H1 (cell line): Measurements from ENCODE around the gene BCAR3. TPM values are rescaled to one million over a fixed set of nuclear protein-coding genes. Genes with fewer than 3 reads are reported as not detected.

ENCODE experiments used
- CTCF ChIA-PET: fragments of 300-600 bp; sonication (Branson Sonifier 250); formaldehyde crosslinking; loops from one replicate; lab custom pipeline; 2021; ENCODE audit not compliant: partially characterized antibody; lab: Charles Lee
- POLR2A ChIA-PET: fragments of 300-600 bp; sonication (Branson Sonifier 250); formaldehyde crosslinking; loops from one replicate; lab custom pipeline; 2021; ENCODE audit warnings: inconsistent platforms; ENCODE audit not compliant: partially characterized antibody; lab: Charles Lee
- DNase-seq, 2 experiments: peaks; one replicate each; pipeline versions ENCODE4 v3.0.0 to v3.0.0-alpha.2; 2010 to 2022; ENCODE audit warnings: low spot score in 2 of 2, low read depth in 1 of 2, mixed read lengths in 1 of 2
- FAIRE-seq: peaks from 2 replicates; lab custom pipeline; 2011; peaks lifted over from hg19 to GRCh38; lab: Jason Lieb, UNC
- H2AFZ ChIP-seq: 2 replicates; pipeline ENCODE4 v1.8.1; 2012; ENCODE audit warnings: low read length, inconsistent platforms
- H2AK5ac ChIP-seq: 2 replicates; pipeline ENCODE4 v1.6.1; 2013; ENCODE audit warnings: low read depth, low read length
- H2BK120ac ChIP-seq: replicated peaks from 2 replicates; pipeline ENCODE3; 2013; ENCODE audit warnings: low read depth, low read length, inconsistent platforms
- H2BK12ac ChIP-seq: 2 replicates; pipeline ENCODE4 v1.6.1; 2013; ENCODE audit warnings: low read depth, low read length
- H2BK15ac ChIP-seq: 2 replicates; pipeline ENCODE4 v1.6.1; 2013; ENCODE audit warnings: low read length
- H2BK20ac ChIP-seq: 2 replicates; pipeline ENCODE4 v1.6.1; 2013; ENCODE audit warnings: low read length
- H2BK5ac ChIP-seq: 2 replicates; pipeline ENCODE4 v1.6.1; 2013; ENCODE audit warnings: low read depth, low read length
- H3K14ac ChIP-seq: 2 replicates; pipeline ENCODE4 v1.6.1; 2013; ENCODE audit warnings: inconsistent platforms; ENCODE audit not compliant: insufficient read length
- H3K18ac ChIP-seq: 2 replicates; pipeline ENCODE4 v1.6.1; 2013; ENCODE audit warnings: low read length; ENCODE audit errors: extremely low read depth
- H3K23ac ChIP-seq: 2 replicates; pipeline ENCODE4 v1.6.1; 2013; ENCODE audit warnings: inconsistent platforms; ENCODE audit not compliant: insufficient read length
- H3K23me2 ChIP-seq: 2 replicates; pipeline ENCODE4 v1.6.1; 2013; ENCODE audit warnings: low read depth, low read length
- H3K27ac ChIP-seq: 2 replicates; pipeline ENCODE4 v1.6.1; 2011; ENCODE audit warnings: low read depth, low read length, inconsistent platforms
- H3K27me3 ChIP-seq, 4 experiments: replicated peaks in 1 of 4; 1 replicate in 1 of 4; 2 replicates in 3 of 4; pipeline versions ENCODE4 v1.6.1 to v1.8.1; 2011 to 2013; ENCODE audit warnings: low read length in 3 of 4, mild to moderate bottlenecking in 3 of 4, inconsistent platforms in 2 of 4, mixed read lengths in 2 of 4, moderate library complexity in 1 of 4; ENCODE audit not compliant: control insufficient read depth in 3 of 4, insufficient read depth in 3 of 4; ENCODE audit errors: extremely low read depth in 1 of 4
- H3K36me3 ChIP-seq, 4 experiments: 2 replicates each; pipeline versions ENCODE4 v1.6.1 to v1.8.1; 2011 to 2013; ENCODE audit warnings: mild to moderate bottlenecking in 4 of 4, low read length in 3 of 4, moderate library complexity in 2 of 4, control low read depth in 1 of 4, inconsistent platforms in 1 of 4; ENCODE audit not compliant: insufficient read depth in 4 of 4, control insufficient read depth in 2 of 4
- H3K4ac ChIP-seq: replicated peaks from 2 replicates; pipeline ENCODE3; 2013; ENCODE audit warnings: low read length, low read depth, mixed read lengths, inconsistent platforms; ENCODE audit not compliant: insufficient read length
- H3K4me1 ChIP-seq, 4 experiments: replicated peaks in 1 of 4; 1 replicate in 1 of 4; 2 replicates in 3 of 4; pipeline versions ENCODE4 v1.6.1 to v1.8.1; 2011 to 2013; ENCODE audit warnings: low read length in 3 of 4, inconsistent platforms in 2 of 4, mixed read lengths in 1 of 4; ENCODE audit not compliant: insufficient read depth in 4 of 4, control insufficient read depth in 3 of 4
- H3K4me2 ChIP-seq, 2 experiments: 2 replicates each; pipeline versions ENCODE4 v1.6.1 to v1.8.1; 2011 to 2013; ENCODE audit warnings: low read depth in 2 of 2, low read length in 2 of 2, control low read depth in 1 of 2, inconsistent platforms in 1 of 2, mild to moderate bottlenecking in 1 of 2; ENCODE audit not compliant: insufficient read depth in 1 of 2
- H3K4me3 ChIP-seq, 4 experiments: fragments of 200-600, 300-600 bp in 1 of 4; sonication (generic), shearing (Covaris generic), sonication (Bioruptor Twin) in 1 of 4; 2 replicates each; pipeline versions ENCODE4 v1.5.1 to v1.8.1; 2011 to 2016; ENCODE audit warnings: low read length in 4 of 4, low read depth in 3 of 4, control low read depth in 2 of 4, inconsistent platforms in 2 of 4, mild to moderate bottlenecking in 2 of 4, mixed read lengths in 1 of 4, moderate library complexity in 1 of 4; ENCODE audit not compliant: insufficient read depth in 2 of 4; ENCODE audit errors: extremely low read depth in 1 of 4
- H3K56ac ChIP-seq: replicated peaks from 2 replicates; pipeline ENCODE3; 2013; ENCODE audit warnings: low read depth, mild to moderate bottlenecking, mixed read lengths, low read length, inconsistent platforms; ENCODE audit not compliant: insufficient read length
- H3K79me1 ChIP-seq: 2 replicates; pipeline ENCODE4 v1.6.1; 2013; ENCODE audit warnings: low read depth, low read length, control low read depth
- H3K79me2 ChIP-seq, 2 experiments: 2 replicates each; pipeline versions ENCODE4 v1.6.1 to v1.8.1; 2012 to 2013; ENCODE audit warnings: low read length in 2 of 2, mild to moderate bottlenecking in 2 of 2, inconsistent platforms in 1 of 2; ENCODE audit not compliant: insufficient read depth in 2 of 2, control insufficient read depth in 1 of 2
- H3K9ac ChIP-seq, 4 experiments: replicated peaks in 1 of 4; 1 replicate in 1 of 4; 2 replicates in 3 of 4; pipeline versions ENCODE4 v1.6.1 to v1.8.1; 2011 to 2013; ENCODE audit warnings: low read depth in 3 of 4, low read length in 3 of 4, control low read depth in 2 of 4, mild to moderate bottlenecking in 2 of 4, moderate library complexity in 2 of 4, inconsistent platforms in 1 of 4; ENCODE audit errors: extremely low read depth in 1 of 4
- H3K9me3 ChIP-seq, 2 experiments: 2 replicates each; pipeline versions ENCODE4 v1.6.1 to v1.8.1; 2012 to 2013; ENCODE audit warnings: mild to moderate bottlenecking in 2 of 2, moderate library complexity in 2 of 2, control low read depth in 1 of 2, inconsistent platforms in 1 of 2, low read depth in 1 of 2, low read length in 1 of 2, mixed read lengths in 1 of 2; ENCODE audit not compliant: insufficient read depth in 2 of 2
- H4K20me1 ChIP-seq, 2 experiments: replicated peaks in 1 of 2; 2 replicates each; pipeline versions ENCODE3 to v1.8.1; 2011 to 2013; ENCODE audit warnings: inconsistent platforms in 2 of 2, low read length in 2 of 2, mild to moderate bottlenecking in 1 of 2; ENCODE audit not compliant: insufficient read depth in 2 of 2, control insufficient read depth in 1 of 2
- H4K5ac ChIP-seq: 2 replicates; pipeline ENCODE4 v1.6.1; 2013; ENCODE audit warnings: low read length, low read depth, mixed read lengths, inconsistent platforms; ENCODE audit not compliant: insufficient read length
- H4K8ac ChIP-seq: 2 replicates; pipeline ENCODE4 v1.8.0; 2013; ENCODE audit warnings: mild to moderate bottlenecking, moderate library complexity, low read length, inconsistent platforms; ENCODE audit not compliant: insufficient read depth; ENCODE audit errors: extremely low read depth
- H4K91ac ChIP-seq: replicated peaks from 2 replicates; pipeline ENCODE3; 2013; ENCODE audit warnings: low read length, mixed read lengths, inconsistent platforms; ENCODE audit not compliant: insufficient read length
- ATF2 ChIP-seq: IDR thresholded peaks from 2 replicates; pipeline ENCODE4 v1.6.1; 2012; ENCODE audit warnings: low read length, inconsistent platforms
- CBX5 ChIP-seq: fragments of 300-800, 300-1000 bp; sonication (generic); IDR thresholded peaks from 2 replicates; pipeline ENCODE4 v1.7.1; 2016; ENCODE audit warnings: antibody characterized with exemption, low read length, low read depth
- EP300 ChIP-seq, 2 experiments: IDR thresholded peaks; 1 replicate in 1 of 2; 2 replicates in 1 of 2; pipeline ENCODE4 v1.6.1; 2011 to 2012; ENCODE audit warnings: low read depth in 2 of 2, low read length in 2 of 2, mild to moderate bottlenecking in 2 of 2, borderline replicate concordance in 1 of 2, inconsistent platforms in 1 of 2, moderate library complexity in 1 of 2
- GABPA ChIP-seq: IDR thresholded peaks from 2 replicates; pipeline ENCODE4 v1.6.1; 2011; ENCODE audit warnings: mild to moderate bottlenecking, low read length, moderate library complexity, borderline replicate concordance; ENCODE audit not compliant: insufficient read depth
- GTF2F1 ChIP-seq: IDR thresholded peaks from 2 replicates; pipeline ENCODE4 v1.6.1; 2012; ENCODE audit warnings: low read depth, low read length, improper control_type of control experiment, borderline replicate concordance
- MAX ChIP-seq: IDR thresholded peaks from 2 replicates; pipeline ENCODE4 v1.6.1; 2012; ENCODE audit warnings: inconsistent platforms
- PHF8 ChIP-seq: fragments of 200-600 bp; sonication (generic); conservative IDR thresholded peaks from 2 replicates; pipeline ENCODE4 v1.7.1; 2012; ENCODE audit warnings: low read depth, mild to moderate bottlenecking, inconsistent platforms, low read length, moderate library complexity
- POLR2AphosphoS5 ChIP-seq: IDR thresholded peaks from 2 replicates; pipeline ENCODE4 v1.6.1; 2011; ENCODE audit warnings: low read depth, low read length
- SIX5 ChIP-seq: IDR thresholded peaks from 2 replicates; pipeline ENCODE4 v1.6.1; 2011; ENCODE audit warnings: mild to moderate bottlenecking, low read depth, low read length
- TAF1 ChIP-seq: IDR thresholded peaks from 2 replicates; pipeline ENCODE4 v1.6.1; 2011; ENCODE audit warnings: mild to moderate bottlenecking, low read depth, low read length
- ZNF274 ChIP-seq: IDR thresholded peaks from 2 replicates; pipeline ENCODE4 v1.7.0; 2012; ENCODE audit warnings: low read length, borderline replicate concordance; ENCODE audit errors: extremely low read depth
- WGBS, 2 experiments: shearing (Covaris generic) in 1 of 2; methylation state at CpG; one replicate each; pipeline versions ENCODE4 v1.1.6 to v1.1.7; 2013 to 2015; ENCODE audit warnings: low lambda C conversion rate in 2 of 2, mixed read lengths in 2 of 2, inconsistent platforms in 1 of 2, low coverage in 1 of 2, missing lambda C conversion rate in 1 of 2; ENCODE audit not compliant: insufficient replicate concordance in 2 of 2, insufficient coverage in 1 of 2, insufficient read length in 1 of 2; ENCODE audit errors: extremely low coverage in 1 of 2, missing lambda C conversion rate in 1 of 2; 5-methylcytosine and 5-hydroxymethylcytosine counted together
- polyA plus RNA-seq, 7 experiments: library from polyadenylated mRNA; depleted of rRNA in 3 of 7; stranded (reverse) in 5 of 7; unstranded in 2 of 7; fragments of >200 nt in 5 of 7; fragments of 200-250 nt in 2 of 7; gene quantifications; 1 replicate in 5 of 7; 2 replicates in 1 of 7; 4 replicates in 1 of 7; pipeline versions ENCODE4 v1.2.1 to v1.2.3, GENCODE V29; 2011 to 2013; ENCODE audit warnings: missing spikeins in 2 of 7, mixed read lengths in 2 of 7
- total RNA-seq: library from RNA; stranded (reverse); fragmentation: NEBNext Ultra II Directional; extraction: Animal tissue kit (Norgen Biotek cat#: 25700); gene quantifications from 2 replicates; pipeline ENCODE4 v1.2.1, GENCODE V29; 2021

BCAR3 gene
- total and polyA plus RNA-seq, 2 of the 8 experiments (the other 6 are each of a cell fraction or from before 2014, with no cell fraction given): 5.6 to 9.2 TPM

- FAIRE-seq (no peak), DNase-seq (no peak)
- Histone ChIP-seq H2BK120ac (no peak overlapping the region), H3K56ac (no peak overlapping the region), H2BK5ac (no peak overlapping the region), H2BK20ac (no peak overlapping the region), H3K79me1 (no peaks in the 10 kb centered on the region; the same call in 1 of the 2 replicates), H3K4me2 (peak overlapping the region; percentile 69 to 88), H2AK5ac (no peak overlapping the region), H3K79me2 (peaks cover 0 to 23% of the 10 kb centered on the region in 2 experiments; a peak in 1 of 4 replicates), H3K4me1 (peaks cover 5 to 12% (median 5%) of the 10 kb centered on the region in 4 experiments), H3K9me3 (no peaks in the 10 kb centered on the region), H3K27ac (no peak overlapping the region), H3K4ac (no peak overlapping the region), H3K4me3 (peak overlapping the region; percentile 64 to 87 (median 70); a peak in 7 of 8 replicates), H4K5ac (no peak overlapping the region), H4K91ac (no peak overlapping the region), H3K23me2 (peaks cover 15% of the 10 kb centered on the region), H4K8ac (no peak overlapping the region), H2BK12ac (no peak overlapping the region), H3K18ac (no peak overlapping the region), H2AFZ (0 out of 2 replicates have a peak overlapping the region, but pooled peaks have one; percentile 7), H3K14ac (no peak overlapping the region), H3K23ac (no peak overlapping the region), H4K20me1 (peaks cover 0 to 6% of the 10 kb centered on the region in 2 experiments), H3K27me3 (peaks cover 0 to 8% (median 2%) of the 10 kb centered on the region in 4 experiments; a peak in 4 of 7 replicates), H2BK15ac (no peak overlapping the region), H3K36me3 (no peaks in the 10 kb centered on the region), H3K9ac (no peak overlapping the region)
- POLR2A ChIA-PET: interaction anchor here (1.2 to 2.1 kb wide), 3 partner anchors 16 to 42 kb away, joined by 3 to 6 read pairs (median 4); no protein-coding TSS in a partner anchor
- CTCF ChIA-PET: interaction anchor here (0.6 to 13.5 kb wide), 18 partner anchors 9 to 158 kb away, joined by 3 to 98 read pairs (median 4); no protein-coding TSS in a partner anchor
- 61% methylated on average over 5 of the region's 5 CpGs; no CpG with 5 or more reads in 1 of the 2 experiments for WGBS, 2 experiments
- TF ChIP-seq EP300 (IDR thresholded peaks at IDR 0.05; ENCODE audit: borderline replicate concordance in 1 of 2, low read depth in 2 of 2, low read length in 2 of 2) (no peak), POLR2AphosphoS5 (no peak), ATF2 (no peak), CBX5 (no peak), GTF2F1 (no peak), ZNF274 (no peak), GABPA (no peak), MAX (no peak), PHF8 (no peak), SIX5 (no peak), TAF1 (no peak)
Observed at GRCh38 chr1:93680076-93680419, 1.6 kb downstream of the BCAR3 start.
